Femur (tissue), 1 donor: ENCODE results near the gene TOPAZ1.
"Not testable (repeated sequence)": the region's sequence is repeated elsewhere in the genome, so short reads cannot be mapped to it uniquely, and the experiment has no call there.

ENCODE experiments used
- DNase-seq: peaks from one replicate; pipeline ENCODE4 v3.0.0-alpha.2; 2017

Gene TOPAZ1

GRCh38 chr3:44337248-44337785 is 95.6 kb downstream of the TOPAZ1 start:
- no peak for DNase-seq

DNA sequence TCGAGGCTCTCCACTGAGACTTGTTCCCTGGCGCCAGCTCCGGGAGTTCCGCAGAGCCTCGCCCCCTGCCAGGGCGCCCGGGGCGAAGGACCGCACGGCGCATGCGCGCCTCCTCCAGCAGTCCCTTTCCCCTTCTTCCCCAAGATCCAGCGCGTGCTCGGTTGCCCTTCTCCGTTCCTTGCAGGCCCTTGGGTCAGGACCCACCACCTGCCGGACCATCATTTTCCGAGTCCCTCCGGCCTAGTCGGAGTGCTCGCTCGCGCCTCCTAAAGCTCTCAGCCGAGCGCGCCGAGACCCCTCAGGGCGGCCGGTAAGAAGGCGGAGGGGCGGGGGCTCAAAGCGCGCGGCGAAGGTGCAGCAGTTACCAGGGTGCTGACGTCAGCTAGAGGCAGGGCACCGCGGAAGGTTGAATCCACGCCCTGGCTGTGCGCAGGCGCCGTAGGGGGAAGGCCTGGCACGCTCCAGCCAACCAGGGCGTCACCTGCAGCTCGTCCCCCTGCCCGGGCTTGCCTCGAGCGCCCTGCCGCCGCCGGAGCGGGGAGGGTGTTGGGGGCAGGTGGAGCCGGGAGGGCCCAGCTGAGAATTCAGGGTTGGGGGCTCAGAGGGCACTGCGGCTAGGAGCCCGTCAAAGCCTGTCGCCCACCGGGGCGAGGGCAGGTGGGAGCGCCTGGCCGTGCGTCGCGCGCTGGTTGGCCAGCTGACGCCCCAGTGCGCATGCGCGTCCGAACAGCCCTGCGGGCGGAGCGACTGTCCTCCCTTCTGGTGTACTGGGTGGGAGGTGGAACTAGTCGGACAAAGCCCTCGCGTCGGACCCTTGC is 96.5 kb downstream of the TOPAZ1 start, which contains the start of gene TCAIM:
TCAIM (plus strand) TSS at position 757 of the 818 bp plus-strand sequence. CDS start 16,017 bp downstream, outside the sequence.
- peak; percentile 98 for DNase-seq

DNA sequence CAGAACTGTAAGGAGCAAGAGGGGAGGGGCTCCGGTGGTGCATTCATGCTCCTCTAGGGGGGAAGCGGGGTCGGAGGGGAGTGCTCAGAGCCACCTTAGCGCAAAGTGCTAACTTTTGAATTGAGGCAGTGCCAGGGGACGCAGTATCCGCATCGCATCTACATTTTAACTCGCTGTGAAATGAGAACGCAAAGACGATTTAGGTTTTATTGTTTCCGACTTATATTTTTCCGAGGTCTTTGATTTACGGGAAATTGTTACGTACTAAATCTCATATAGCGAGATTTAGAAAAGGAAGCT is 97.1 kb downstream of the TOPAZ1 start:
- DNase-seq: no peak

GRCh38 chr3:44339181-44340057 is 97.7 kb downstream of the TOPAZ1 start:
- DNase-seq: no peak

DNA sequence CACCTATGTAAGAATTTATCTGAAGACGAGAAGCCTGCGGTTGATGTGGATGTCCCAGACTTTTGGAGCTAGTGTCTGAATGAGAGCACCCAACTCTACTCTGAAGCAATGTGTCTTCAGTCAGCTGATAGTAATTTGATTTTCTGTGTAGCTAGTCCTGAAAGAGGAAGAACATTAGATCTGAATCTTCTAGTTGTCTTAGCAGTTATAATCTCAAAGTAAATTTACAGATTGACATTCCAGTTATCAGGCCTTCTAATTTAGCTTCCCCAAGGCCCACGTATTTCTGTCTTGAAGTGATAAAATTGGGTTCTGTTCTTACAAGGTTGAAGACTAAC is 98.3 kb downstream of the TOPAZ1 start:
- DNase-seq: no peak

DNA sequence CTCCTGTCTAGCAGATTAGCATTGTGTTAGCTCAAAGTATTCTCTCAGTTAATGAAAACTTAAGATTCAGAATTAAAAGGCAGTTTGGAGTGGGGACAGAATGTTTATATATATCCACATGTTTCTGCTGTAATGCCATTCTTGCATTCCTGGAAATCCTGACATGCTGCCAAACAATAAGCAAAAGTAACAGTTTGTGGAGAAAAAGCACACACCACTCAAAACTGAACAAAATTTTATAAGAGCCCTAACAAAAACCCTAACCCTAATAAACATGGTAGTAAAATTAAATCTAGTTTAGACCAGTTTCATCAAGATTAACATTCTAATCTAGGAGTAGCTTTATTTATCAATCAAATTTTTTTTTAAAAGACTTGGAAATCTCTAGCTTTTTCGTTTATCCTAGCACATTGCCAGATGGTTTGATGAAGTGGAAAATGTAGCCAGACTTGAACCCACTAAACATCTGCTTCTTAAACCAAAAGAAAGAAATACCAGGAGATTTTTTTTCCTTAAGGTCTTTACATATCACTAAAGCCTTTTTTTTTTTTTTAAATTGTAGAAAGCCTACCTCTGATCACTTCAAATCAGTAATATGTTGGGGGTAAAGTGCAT is 100.6 kb downstream of the TOPAZ1 start:
- no peak for DNase-seq

DNA sequence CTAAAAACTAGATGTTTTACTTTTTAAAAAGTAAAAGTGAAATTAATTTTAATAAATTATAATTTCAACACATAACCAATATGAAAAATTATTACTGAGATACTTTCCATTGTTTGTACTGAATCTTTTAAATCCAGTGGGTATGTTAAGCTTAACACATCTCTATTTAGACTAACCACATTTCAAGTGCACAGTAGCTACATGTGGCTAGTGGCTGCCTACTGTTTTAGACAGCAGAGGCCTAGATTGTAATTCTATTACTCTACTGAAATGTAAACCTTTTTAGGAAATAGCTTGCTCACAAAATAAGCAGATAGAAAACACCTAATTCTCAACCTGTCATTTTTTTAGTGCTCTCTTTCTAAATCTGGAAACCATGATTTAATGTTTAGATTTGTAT is 101.7 kb downstream of the TOPAZ1 start:
- DNase-seq: no peak

DNA sequence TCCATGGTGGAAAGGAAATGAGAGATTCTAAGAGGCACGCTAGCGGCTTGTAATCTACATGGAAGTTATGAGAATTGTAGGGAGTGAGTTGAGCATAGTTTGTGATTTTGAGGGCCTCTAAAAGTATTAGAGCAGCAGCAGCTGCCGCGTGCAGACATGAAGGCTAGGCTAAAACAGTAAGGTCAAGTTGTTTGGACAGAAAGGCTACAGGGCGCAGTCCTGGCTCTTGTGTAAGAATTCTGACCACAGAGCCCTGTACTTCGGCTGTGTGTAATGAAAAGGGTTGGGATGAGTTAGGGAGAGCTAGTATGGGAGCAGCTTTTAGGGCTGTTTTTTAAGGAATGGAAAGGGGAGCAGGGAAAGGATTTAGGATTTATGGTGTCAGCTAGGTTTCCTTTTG is 104.9 kb downstream of the TOPAZ1 start:
- DNase-seq: not testable (repeated sequence)

DNA sequence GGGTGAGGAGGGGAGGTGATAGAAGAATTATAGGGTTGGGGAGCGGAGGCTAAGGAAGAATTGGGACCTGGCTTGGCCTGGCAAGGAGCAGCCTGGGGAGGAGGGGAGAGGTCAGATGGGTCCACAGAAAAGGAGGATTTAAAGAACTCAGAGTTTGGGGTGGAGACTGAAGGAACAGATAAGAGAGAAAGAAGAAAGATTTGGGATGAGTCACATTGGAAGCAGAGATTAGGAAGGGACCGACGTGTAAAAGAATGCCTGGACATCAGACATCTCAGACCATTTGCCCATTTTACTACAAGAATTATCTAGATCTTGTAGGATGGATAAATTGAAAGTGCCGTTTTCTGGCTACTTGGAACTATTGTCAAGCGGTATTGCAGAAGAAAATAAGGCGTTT is 107.3 kb downstream of the TOPAZ1 start:
- no peak for DNase-seq

GRCh38 chr3:44353355-44353924 is 111.8 kb downstream of the TOPAZ1 start:
- no peak for DNase-seq

DNA sequence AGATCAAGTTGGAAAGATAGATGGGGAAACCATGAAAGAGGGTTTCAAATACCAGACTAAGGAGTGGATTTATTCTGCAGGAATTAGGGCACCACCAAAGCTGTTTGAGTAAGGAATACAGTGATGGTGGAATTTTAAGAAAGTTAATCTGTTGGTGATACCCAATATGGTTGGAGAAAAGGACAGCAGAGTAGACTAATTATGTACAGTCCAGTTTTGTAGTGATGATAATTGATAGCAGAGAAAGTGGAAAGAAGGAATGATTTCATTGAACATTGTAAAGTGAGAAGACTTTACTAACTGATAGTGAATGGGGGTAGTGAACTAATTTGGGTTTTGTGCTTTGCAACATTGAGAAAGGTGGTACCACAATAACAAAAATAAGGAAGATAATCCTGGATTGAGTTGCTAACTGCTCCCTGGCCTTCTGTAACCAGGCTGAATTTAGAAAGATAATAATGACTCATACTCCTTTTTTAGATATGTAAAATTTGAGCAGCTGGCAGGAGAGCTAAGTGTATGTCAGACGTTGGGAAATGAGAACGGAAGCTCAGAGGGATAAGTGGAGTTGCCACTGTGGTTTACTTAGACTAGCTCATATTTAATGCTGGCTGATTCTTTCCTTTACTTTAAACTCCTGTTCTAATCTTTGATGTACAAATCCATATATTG is 113.8 kb downstream of the TOPAZ1 start:
- DNase-seq: peak; percentile 16

DNA sequence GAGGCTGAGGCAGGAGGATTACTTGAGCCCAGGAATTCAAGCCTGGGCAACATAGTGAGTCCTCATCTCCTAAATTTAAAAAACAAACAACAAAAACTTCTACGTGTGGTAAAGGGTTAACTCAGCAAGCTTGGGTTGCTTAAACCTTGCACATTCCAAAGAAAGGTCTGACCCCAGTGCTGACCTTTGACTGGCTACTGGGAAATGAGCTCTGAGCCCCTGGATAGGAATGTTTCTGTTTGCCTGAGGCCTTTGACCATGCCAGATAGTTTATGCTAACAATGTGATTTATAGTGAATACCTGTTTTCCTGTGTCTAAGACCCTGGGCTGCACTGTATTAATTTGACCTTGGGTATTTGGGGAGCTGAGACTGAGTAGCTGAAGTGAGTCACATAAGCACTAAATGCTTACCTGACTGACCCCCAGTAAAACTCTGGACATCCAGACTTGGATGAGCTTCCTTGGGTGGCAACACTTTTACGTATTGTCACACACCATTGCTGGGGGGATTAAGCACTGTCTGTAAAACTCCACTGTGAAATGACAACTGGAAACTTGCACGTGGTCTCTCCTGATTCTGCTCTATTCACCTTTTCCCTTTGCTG is 117.6 kb downstream of the TOPAZ1 start:
- DNase-seq: no peak

DNA sequence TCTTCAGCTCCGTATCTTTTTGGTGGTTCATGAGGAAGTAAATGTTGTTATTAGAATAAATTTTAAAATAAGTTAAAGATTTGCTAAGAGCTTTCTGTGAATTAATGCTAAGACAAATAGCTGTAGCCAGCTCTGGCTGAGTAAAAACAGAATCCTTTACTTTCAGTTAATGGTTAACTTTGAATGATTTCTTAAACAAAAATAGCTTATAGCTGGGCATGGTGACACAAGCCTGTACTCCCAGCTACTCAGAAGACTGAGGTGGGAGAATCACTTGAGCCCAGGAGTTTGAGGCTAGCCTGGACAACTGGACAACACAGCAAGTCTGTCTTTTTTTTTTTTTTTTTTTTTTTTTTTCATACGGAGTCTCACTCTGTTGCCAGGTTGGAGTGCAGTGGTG is 121.9 kb downstream of the TOPAZ1 start:
- no peak for DNase-seq

DNA sequence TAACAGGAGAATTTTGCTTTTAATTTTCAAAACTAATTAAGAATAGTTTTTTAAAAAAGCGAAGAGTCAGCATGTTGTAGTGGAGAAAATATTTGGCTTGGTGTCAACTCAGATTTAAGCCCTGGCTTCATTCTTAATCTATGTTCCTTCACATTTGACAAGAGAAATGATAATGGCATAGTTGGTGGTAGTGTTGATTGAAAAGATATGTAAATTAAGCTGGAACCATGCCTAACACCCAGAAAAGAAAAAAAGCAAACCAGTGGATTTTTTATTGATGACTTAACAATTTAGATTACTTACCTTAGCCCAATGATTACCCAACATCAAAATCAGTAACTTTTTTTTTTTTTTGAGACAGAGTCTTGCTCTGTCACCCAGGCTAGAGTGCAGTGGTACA is 124.3 kb downstream of the TOPAZ1 start:
- no peak for DNase-seq

DNA sequence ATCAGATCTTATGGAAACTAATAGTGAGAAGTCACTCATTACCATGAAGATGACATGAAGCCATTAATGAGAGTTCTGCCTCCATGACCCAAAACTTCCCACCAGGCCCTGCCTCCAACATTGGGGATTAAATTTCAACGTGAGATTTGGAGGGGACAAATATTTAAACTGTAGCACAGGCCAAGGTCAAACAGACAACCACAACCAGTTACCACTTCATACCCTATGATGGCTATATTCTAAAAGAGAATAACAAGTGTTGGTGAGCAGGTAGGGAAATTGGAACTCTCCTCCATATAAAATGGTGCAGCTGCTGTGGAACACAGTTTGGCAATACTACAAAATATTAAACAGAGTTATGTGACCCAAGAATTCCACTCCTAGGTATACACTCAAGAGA is 133.8 kb downstream of the TOPAZ1 start:
- no peak for DNase-seq
